WTC11 (cell line): ENCODE data around the gene COQ7.

ENCODE experiments used
- CTCF ChIP-seq: fragments of 200-600 bp; IDR thresholded peaks from 2 replicates; pipeline ENCODE4 v1.8.0; 2022; ENCODE audit warnings: antibody characterized with exemption
- E2F4 ChIP-seq: sonication (generic); formaldehyde crosslinking; IDR thresholded peaks from 2 replicates; pipeline ENCODE4 v1.8.1; 2022; ENCODE audit warnings: low read depth, mild to moderate bottlenecking, moderate library complexity, missing genetic modification reagents, borderline replicate concordance
- ELF4 ChIP-seq: sonication (generic); formaldehyde crosslinking; IDR thresholded peaks from 2 replicates; pipeline ENCODE4 v1.8.1; 2022; ENCODE audit warnings: low read depth, mild to moderate bottlenecking, moderate library complexity, missing genetic modification reagents
- IRF2 ChIP-seq: sonication (generic); formaldehyde crosslinking; IDR thresholded peaks from 2 replicates; pipeline ENCODE4 v1.8.0; 2022; ENCODE audit warnings: low read depth, missing genetic modification reagents, borderline replicate concordance
- MAX ChIP-seq: sonication (generic); formaldehyde crosslinking; IDR thresholded peaks from 2 replicates; pipeline ENCODE4 v1.8.0; 2022; ENCODE audit warnings: mild to moderate bottlenecking, missing genetic modification reagents
- NR3C1 ChIP-seq: sonication (generic); formaldehyde crosslinking; conservative IDR thresholded peaks from 2 replicates; pipeline ENCODE4 v1.8.1; 2023; ENCODE audit warnings: low read depth, mild to moderate bottlenecking, missing genetic modification reagents
- SOX15 ChIP-seq: fragments of 250-450 bp; sonication (Bioruptor Pico); IDR thresholded peaks from 2 replicates; pipeline ENCODE4 v1.9.0; 2021; ENCODE audit warnings: mild to moderate bottlenecking
- SP1 ChIP-seq: sonication (generic); formaldehyde crosslinking; conservative IDR thresholded peaks from 2 replicates; pipeline ENCODE4 v1.8.1; 2022; ENCODE audit warnings: missing genetic modification reagents
- TEAD1 ChIP-seq: sonication (generic); formaldehyde crosslinking; IDR thresholded peaks from 2 replicates; pipeline ENCODE4 v1.8.0; 2022; ENCODE audit warnings: mild to moderate bottlenecking, missing genetic modification reagents
- TP53 ChIP-seq: sonication (generic); formaldehyde crosslinking; IDR thresholded peaks from 2 replicates; pipeline ENCODE4 v1.8.1; 2023; ENCODE audit warnings: mild to moderate bottlenecking, missing genetic modification reagents
- ZBTB21 ChIP-seq: sonication (generic); formaldehyde crosslinking; IDR thresholded peaks from 2 replicates; pipeline ENCODE4 v1.8.1; 2023; ENCODE audit warnings: mild to moderate bottlenecking, missing genetic modification reagents, borderline replicate concordance
- ZNF416 ChIP-seq: fragments of 250-450 bp; sonication (Bioruptor Pico); IDR thresholded peaks from 2 replicates; pipeline ENCODE4 v1.9.0; 2021; ENCODE audit warnings: mild to moderate bottlenecking, inconsistent platforms

GRCh38 chr16:19086322-19087199, 19.1 kb downstream of the COQ7 start:
- peak; percentile 87 for TF ChIP-seq CTCF
- no peak for TF ChIP-seq NR3C1 (CRISPR knock-in tag)
- no peak for TF ChIP-seq SP1 (CRISPR knock-in tag)
- TF ChIP-seq MAX = 0 out of 2 replicates have a peak, but pooled peaks have one; percentile 49
- TF ChIP-seq ZBTB21 (CRISPR knock-in tag) = no peak
- TF ChIP-seq SOX15 = no peak
- TF ChIP-seq IRF2 (CRISPR knock-in tag) = no peak
- no peak for TF ChIP-seq TEAD1 (CRISPR knock-in tag)
- TF ChIP-seq ELF4 (CRISPR knock-in tag) = no peak
- TF ChIP-seq ZNF416 (CRISPR knock-in tag) = no peak
- no peak for TF ChIP-seq E2F4 (CRISPR knock-in tag)
- TF ChIP-seq TP53 (CRISPR knock-in tag) = no peak
